ENCODE data around the gene PTPRK. TPM values are rescaled to one million over a fixed set of nuclear protein-coding genes. Genes with fewer than 3 reads are reported as not detected.
A peak's percentile ranks its signal among the peaks of the same experiment; 100 is the strongest.

PTPRK gene
- total and polyA plus RNA-seq, 12 donors, result 3.2 to 22.4 (median 15.0) TPM

- no peak for TF ChIP-seq POLR2A (IDR thresholded peaks at IDR 0.05)
- TF ChIP-seq CTCF (IDR thresholded peaks at IDR 0.05), result no peak
- Histone ChIP-seq H3K4me1 (replicated peaks in 1 of 2) (no peaks in the 10 kb centered on the region), H3K27me3 (no peaks in the 10 kb centered on the region), H3K36me3 (replicated peaks in 1 of 2) (no peaks in the 10 kb centered on the region), H3K9me3 (replicated peaks in 1 of 3) (no peaks in the 10 kb centered on the region), H3K4me3 (no peak overlapping the region), H3K27ac (no peak overlapping the region)
- intact Hi-C loops (cut with DNase I), result no loop called here
- DNase-seq, result no peak
Observed at GRCh38 chr6:128118401-128118800, 402.0 kb downstream of the PTPRK start.

DNA sequence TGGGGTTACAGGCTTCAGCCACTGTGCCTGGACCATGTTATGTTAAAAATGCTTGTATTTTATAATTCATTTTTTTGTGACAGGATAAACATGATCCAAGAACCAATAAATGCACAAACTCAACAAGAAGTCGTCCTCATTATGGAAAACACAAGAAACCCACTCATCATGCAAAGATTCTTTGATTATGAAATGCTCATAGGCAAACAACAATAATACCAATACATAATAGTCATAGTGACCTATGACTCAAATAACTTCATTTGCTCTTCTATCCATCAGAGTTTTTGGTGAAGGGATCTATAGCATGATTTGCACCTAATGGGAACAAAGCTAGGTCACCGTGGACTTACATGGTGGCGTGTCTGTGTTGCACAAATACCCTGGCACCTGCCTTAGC is 402.5 kb downstream of the PTPRK start:
- intact Hi-C loops (cut with DNase I), result no loop called here
- Histone ChIP-seq H3K9me3 (replicated peaks in 1 of 3) (no peaks in the 10 kb centered on the region), H3K4me1 (replicated peaks in 1 of 2) (no peaks in the 10 kb centered on the region), H3K27ac (no peak overlapping the region), H3K4me3 (no peak overlapping the region), H3K27me3 (no peaks in the 10 kb centered on the region), H3K36me3 (replicated peaks in 1 of 2) (no peaks in the 10 kb centered on the region)
- DNase-seq, result no peak
- TF ChIP-seq CTCF (IDR thresholded peaks at IDR 0.05) (no peak), POLR2A (IDR thresholded peaks at IDR 0.05) (no peak)
- 91 to 94% (median 93%) methylated on average over 3 of the region's 3 CpGs for WGBS, 4 donors

DNA sequence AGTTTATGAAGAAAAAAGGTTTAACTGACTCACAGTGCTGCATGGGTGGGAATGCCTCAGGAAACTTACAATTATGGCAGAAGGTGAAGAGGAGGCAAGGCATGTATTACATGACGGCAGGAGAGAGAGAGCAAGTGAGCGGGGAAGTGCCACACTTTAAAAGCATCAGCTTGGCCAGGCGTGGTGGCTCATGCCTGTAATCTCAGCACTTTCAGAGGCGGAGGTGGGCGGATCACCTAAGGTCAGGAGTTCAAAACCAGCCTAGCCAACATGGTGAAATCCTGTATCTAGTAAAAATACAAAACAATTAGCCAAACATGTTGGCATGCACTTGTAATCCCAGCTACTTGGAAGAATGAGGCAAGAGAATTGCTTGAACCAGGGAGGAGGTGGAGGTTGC is 406.2 kb downstream of the PTPRK start:
- H3K9me3 ChIP-seq (replicated peaks in 1 of 3), result no peaks in the 10 kb centered on the region
- no peaks in the 10 kb centered on the region for H3K36me3 ChIP-seq (replicated peaks in 1 of 2)
- WGBS, 4 donors, result 92 to 97% (median 94%) methylated on average over 5 of the region's 5 CpGs
- H3K4me3 ChIP-seq, result no peak overlapping the region
- H3K4me1 ChIP-seq (replicated peaks in 1 of 2), result peaks cover 0 to 6% of the 10 kb centered on the region in 2 donors
- no peak overlapping the region for H3K27ac ChIP-seq
- no peaks in the 10 kb centered on the region for H3K27me3 ChIP-seq
- no peak for TF ChIP-seq CTCF (IDR thresholded peaks at IDR 0.05)
- TF ChIP-seq POLR2A (IDR thresholded peaks at IDR 0.05), result no peak
- peak in 1 of 7 donors; percentile 4 for DNase-seq
- intact Hi-C loops (cut with DNase I), result no loop called here

DNA sequence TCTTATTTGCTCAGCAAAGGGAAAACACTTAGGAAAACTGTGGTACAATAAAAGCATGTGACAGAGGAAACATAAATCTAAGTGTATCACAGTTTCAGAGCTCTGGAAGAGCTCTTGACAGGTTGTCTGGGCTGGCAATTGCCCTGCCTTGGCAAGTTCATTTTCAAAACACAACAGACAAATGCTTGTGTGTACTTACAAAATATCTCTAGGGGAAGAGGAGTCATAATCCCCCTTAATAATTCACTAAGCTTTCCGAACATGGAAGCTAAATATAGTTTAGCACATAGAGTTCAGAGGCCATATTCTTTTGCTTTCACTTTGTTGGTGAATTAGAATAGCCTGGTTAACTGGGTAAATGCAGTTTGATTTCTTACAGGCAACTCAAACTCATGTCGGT is 407.9 kb downstream of the PTPRK start:
- DNase-seq, result no peak
- peaks cover 0 to 6% of the 10 kb centered on the region in 2 donors for H3K4me1 ChIP-seq (replicated peaks in 1 of 2)
- WGBS, 4 donors, result 22 to 30% (median 26%) methylated on average over 2 of the region's 2 CpGs
- no peaks in the 10 kb centered on the region for H3K36me3 ChIP-seq (replicated peaks in 1 of 2)
- TF ChIP-seq POLR2A (IDR thresholded peaks at IDR 0.05) (no peak), CTCF (IDR thresholded peaks at IDR 0.05) (no peak)
- peak overlapping the region in 1 of 4 donors; percentile 26 for H3K4me3 ChIP-seq
- H3K9me3 ChIP-seq (replicated peaks in 1 of 3), result no peaks in the 10 kb centered on the region
- intact Hi-C loops (cut with DNase I), result no loop called here
- no peak overlapping the region for H3K27ac ChIP-seq
- no peaks in the 10 kb centered on the region for H3K27me3 ChIP-seq
